GM10847 (cell line): ENCODE measurements around the gene PRKCE.

Source experiments
- POLR2A ChIP-seq: IDR thresholded peaks from 2 replicates; pipeline ENCODE4 v1.6.1; 2011; ENCODE audit not compliant: insufficient read length; ENCODE audit errors: extremely low read depth

Gene PRKCE

GRCh38 chr2:45902380-45902779 is 250.9 kb downstream of the PRKCE start:
- TF ChIP-seq POLR2A: no peak

- no peak for TF ChIP-seq POLR2A
Measured at GRCh38 chr2:45902781-45903375, 251.4 kb downstream of the PRKCE start.

GRCh38 chr2:45904267-45904945 is 252.9 kb downstream of the PRKCE start:
- no peak for TF ChIP-seq POLR2A

GRCh38 chr2:45904946-45905631 is 253.6 kb downstream of the PRKCE start:
- no peak for TF ChIP-seq POLR2A

GRCh38 chr2:45905632-45905958 is 254.1 kb downstream of the PRKCE start:
- no peak for TF ChIP-seq POLR2A

GRCh38 chr2:45907592-45907991 is 256.1 kb downstream of the PRKCE start:
- TF ChIP-seq POLR2A: no peak

GRCh38 chr2:45908316-45909170 is 257.1 kb downstream of the PRKCE start:
- TF ChIP-seq POLR2A: no peak

GRCh38 chr2:45909171-45909565 is 257.7 kb downstream of the PRKCE start:
- no peak for TF ChIP-seq POLR2A

- no peak for TF ChIP-seq POLR2A
Measured at GRCh38 chr2:45909677-45910191, 258.3 kb downstream of the PRKCE start.

- TF ChIP-seq POLR2A: no peak
Measured at GRCh38 chr2:45910473-45911060, 259.1 kb downstream of the PRKCE start.

GRCh38 chr2:45911538-45911937 is 260.1 kb downstream of the PRKCE start:
- no peak for TF ChIP-seq POLR2A

- no peak for TF ChIP-seq POLR2A
Measured at GRCh38 chr2:45912109-45912508, 260.6 kb downstream of the PRKCE start.

- no peak for TF ChIP-seq POLR2A
Measured at GRCh38 chr2:45913539-45913938, 262.1 kb downstream of the PRKCE start.

- no peak for TF ChIP-seq POLR2A
Measured at GRCh38 chr2:45915523-45915922, 264.0 kb downstream of the PRKCE start.
